Measurements from ENCODE around the gene GNS.
"Not testable (repeated sequence)": the region's sequence is repeated elsewhere in the genome, so short reads cannot be mapped to it uniquely, and the experiment has no call there.

The GNS gene

DNA sequence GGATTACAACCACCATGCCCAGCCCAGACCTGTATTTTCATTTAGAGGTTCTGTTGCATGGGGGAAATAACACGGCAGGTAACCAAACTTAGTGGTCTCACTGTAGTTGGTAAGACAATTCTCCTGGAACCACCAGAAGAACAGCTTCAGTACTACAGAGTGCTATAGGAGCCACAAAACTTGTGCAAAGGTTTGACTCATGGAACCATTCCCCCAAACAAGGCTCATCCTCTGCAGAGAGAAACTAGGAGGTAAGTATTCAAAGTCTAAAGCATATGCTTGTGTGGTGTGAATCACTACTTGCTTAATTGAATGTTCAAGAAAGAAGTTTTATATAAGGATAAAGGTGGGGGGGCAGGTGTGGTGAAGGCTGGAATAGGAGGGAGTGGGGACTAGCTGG, 58.7 kb downstream of the GNS start:
- in situ Hi-C loops (cut with MboI; ENCODE audit: low sequenced_read_pairs), result loop anchor here (10.0 kb wide), 1 partner anchor 146 kb away; no protein-coding TSS in a partner anchor

DNA sequence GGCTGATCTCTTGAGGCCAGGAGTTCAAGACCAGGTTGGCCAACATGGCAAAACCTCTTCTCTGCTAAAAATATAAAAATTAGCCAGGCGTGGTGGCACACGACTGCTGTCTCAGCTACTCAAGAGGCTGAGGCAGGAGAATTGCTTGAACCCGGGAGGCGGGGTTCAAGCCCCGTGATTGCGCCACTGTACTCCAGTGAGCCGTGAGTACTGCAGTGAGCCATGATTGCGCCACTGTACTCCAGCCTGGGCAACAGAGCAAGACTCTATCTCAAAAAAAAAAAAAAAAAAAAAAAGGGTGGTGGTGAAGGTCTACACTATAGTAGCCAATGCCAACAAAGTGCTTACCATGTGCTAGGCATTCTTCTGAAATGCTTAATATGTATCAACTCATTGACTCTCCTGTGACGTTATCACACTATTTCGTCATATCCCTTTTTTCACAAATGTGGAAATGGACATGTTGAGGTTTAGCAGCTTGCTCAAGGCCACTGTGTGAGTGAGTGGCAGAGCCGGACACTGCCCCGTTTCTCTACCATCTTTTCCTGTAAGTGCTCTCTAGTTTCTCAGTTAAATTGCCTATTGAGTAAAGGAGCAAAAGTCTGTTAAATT, 59.6 kb downstream of the GNS start:
- in situ Hi-C loops (cut with MboI; ENCODE audit: low sequenced_read_pairs), result loop anchor here (10.0 kb wide), 1 partner anchor 145 kb away; no protein-coding TSS in a partner anchor

DNA sequence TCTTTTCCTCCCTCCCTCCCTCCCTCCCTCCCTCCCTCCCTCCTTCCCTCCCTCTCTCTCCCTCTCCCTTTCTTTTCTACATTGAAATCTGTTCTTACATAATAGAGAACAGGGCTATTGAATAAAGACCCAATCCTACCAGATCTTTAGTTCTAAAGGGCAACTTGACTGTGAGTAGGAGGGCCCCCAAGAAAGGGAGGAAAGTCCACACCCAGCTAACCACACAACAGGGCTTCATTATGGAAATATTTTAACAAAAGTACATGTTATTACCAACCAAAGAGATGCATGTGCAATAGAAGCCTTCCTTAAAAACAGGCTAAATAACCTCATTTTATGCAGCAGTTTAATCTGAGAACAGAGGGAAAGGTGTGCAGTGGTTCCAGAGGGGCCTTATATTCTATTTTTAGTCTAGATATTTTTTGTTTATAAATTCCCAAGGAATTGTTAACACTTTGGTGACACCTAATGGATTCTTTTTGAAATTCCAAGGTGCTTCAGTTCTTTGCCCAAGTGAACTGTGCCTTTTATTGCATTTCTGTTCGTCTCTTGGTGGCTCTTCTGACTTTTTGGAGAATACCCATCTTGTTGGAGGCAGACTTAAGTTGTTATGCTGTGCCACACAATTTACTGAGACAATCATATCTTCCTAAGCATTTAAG, 63.0 kb downstream of the GNS start:
- in situ Hi-C loops (cut with MboI; ENCODE audit: low sequenced_read_pairs), result no loop called here

DNA sequence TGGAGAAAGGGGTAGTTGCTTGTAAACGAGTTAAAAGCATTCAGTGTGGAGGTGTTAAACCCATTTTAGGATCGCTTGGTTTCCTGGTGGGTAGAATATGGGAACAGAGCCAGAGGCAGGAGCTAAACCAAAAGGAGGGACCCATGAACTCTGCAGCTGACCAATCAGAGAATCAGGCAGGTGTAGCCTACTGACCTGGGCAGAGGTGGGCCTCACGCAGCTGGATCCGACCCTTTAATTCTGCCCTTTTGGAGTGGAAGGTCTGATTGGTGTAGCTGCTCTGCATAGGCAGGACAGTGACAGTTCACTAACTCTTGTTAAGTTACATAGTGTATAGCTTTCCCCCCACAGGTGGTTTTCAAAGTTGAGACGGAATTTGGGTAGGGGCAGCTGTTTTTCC, 63.7 kb downstream of the GNS start:
- in situ Hi-C loops (cut with MboI; ENCODE audit: low sequenced_read_pairs), result no loop called here

DNA sequence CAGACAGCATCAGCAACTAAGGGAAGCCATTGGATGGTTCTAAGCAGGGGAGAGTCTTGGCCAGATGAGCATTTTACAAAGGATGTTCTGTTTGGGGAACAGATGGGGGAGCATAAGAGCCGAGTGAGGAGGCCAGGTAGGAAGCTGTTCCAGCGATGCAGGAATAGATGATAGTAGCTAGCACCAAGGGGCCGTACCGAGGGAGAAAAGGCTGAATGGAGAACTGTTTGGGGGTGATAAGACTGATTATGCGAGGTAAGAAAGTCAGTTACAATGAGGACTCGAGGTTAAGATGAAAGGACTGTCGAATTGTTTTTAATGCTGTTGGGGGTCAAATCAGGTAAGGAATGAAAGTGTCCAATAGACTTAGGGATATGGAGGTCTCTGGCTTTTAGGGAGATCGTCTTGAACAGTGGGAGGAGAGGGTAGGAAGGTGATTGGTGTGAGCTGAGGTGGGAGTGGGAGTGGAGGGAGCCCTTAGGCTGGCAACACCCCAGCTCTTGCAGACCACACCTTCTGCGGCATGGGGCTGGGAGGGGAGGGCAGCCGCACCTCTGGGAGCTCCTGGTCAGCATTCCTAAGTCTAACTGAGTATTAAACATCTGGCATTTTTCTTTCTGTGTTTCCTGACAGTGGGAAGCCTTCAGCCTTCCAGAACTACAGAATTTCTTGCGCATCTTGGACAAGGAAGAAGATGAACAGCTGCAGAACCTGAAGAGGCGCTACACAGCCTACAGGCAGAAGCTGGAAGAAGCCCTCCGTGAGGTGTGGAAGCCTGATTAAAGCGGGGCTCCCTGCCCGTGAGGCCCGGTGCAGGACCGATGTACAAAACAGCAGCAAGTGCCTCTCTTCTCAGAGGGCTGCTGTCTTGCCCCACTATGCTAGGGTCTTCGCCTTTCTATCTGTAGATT, 64.8 kb downstream of the GNS start:
- in situ Hi-C loops (cut with MboI; ENCODE audit: low sequenced_read_pairs), result no loop called here

DNA sequence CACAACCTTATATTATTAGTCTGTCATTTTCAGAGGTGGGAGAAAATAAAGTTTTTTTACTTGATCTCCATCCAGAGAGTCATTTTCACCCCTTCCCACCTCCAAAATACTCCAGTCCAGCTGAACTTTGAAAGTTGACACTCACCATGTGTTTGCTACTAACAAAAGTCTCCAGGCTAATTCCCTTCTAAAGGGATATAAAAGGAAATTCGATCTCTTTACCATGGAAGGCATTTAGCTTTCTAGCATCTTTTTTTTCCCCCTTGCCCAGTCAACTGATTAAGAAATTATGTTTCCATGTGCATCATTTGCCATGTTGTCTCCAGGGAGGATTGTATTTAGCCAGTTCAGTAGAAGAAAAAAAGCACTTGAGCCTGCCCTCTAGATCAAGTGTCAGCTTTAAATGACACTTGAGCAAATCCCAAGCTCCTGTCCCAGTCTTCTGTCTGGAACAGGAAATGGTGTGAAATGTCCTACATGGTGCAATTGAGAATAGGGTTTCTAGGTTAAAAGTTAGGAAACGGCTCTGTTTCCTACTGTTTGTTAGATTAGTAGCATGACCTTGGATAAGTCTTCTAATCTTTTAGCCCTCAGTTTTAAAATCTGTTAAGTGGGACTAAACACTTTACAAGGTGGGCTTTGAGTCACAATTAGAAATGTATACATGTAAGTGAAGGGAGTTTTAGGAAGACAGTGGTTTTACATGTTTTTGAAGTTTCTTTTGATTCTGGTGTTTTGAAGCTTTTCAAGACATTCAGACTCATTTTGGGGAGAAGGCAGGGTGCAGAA, 67.2 kb downstream of the GNS start:
- in situ Hi-C loops (cut with MboI; ENCODE audit: low sequenced_read_pairs), result no loop called here

DNA sequence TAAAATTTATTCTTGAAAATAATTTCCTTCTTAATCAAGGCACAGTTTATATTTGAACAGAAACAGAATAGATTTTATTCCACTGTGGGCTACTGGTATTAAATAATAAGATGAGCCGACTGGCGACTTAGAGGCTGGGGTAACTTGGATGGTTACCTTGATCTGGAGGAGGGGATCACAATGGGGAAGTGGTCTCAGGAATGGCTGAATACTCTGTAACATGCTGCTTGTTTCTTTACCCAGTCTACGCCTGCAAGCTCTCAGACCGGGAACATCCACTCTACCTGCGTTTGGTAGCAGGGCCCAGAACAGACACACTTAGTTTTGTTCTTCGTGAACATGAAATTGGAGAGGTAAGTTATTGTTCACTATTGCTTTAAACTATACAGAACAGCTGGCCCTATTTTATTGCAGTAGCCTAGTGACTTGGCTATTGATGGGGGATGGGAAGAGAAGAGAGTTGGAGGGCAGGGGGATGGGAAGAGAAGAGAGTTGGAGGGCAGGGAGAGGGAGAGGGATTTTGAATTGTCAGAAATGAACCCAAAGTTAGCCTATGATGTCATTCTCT, 67.9 kb downstream of the GNS start:
- in situ Hi-C loops (cut with MboI; ENCODE audit: low sequenced_read_pairs), result no loop called here

DNA sequence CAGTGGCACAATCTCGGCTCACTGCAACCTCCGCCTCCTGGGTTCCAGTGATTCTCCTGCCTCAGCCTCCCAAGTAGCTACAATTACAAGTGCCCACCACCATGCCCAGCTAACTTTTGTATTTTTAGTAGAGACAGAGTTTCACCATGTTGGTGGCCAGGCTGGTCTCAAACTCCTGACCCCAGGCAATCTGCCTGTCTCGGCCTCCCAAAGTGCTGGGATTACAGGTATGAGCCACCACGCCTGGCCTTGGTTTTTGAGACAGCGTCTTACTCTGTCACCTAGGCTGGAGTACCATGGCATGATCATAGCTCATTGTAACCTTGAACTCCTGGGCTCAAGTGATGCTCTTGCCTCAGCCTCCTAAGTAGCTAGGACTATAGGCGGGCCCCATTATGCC, 69.0 kb downstream of the GNS start:
- in situ Hi-C loops (cut with MboI; ENCODE audit: low sequenced_read_pairs), result not testable (repeated sequence)

DNA sequence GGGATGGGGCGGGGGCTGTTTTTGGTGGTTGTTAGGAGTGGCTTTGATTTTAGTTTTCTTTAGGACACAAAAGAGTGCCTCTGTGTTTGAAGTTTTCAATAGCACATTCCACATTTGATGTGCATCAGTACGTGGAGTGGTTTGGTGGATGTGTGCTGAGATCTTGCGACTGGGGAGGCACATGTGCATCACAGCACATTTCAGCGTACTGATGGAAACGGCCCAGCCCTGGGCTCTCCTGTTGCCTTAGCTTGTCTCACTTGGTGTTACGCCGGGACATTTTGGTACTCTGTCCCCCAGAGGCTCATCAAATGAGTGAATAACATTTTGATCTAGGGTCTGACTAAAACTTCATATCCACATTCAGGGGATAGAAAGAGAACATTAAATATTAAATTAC, 70.5 kb downstream of the GNS start:
- in situ Hi-C loops (cut with MboI; ENCODE audit: low sequenced_read_pairs), result no loop called here

DNA sequence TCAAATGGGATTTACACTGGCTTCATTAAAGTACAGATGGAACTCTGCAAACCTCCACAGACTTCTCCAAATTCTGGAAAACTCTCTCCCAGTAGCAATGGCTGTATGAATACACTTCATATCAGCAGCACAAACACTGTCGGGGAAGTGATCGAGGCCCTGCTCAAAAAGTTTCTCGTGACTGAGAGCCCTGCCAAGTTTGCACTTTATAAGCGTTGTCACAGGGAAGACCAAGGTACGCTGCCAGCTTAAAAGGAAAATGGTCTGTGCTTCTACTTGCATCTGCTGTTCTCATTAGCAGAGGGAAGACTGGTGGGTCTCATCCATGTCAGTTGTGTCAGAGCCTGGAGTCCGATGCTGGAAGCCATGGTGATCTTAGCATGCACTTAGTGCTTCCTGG, 71.0 kb downstream of the GNS start:
- in situ Hi-C loops (cut with MboI; ENCODE audit: low sequenced_read_pairs), result no loop called here

DNA sequence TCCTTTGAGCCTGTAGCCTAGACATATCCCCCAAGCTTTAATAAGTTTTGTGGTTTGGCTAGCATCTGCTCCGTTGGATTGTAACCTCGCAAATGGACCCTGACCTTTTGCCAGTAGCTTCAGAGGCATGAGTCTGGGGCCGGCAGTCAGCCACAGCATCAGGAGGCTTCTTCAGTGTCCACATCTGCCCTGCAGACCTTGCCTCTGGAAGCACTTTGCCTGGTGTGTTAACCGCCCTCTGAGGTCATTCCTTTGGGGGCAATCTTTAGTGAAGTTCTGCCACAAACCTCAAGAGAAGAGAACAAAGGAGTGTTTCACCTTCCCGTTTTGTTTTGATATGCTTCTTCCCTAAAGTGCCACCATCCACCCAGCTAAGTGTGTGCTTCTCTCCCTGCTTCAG, 71.4 kb downstream of the GNS start:
- in situ Hi-C loops (cut with MboI; ENCODE audit: low sequenced_read_pairs), result no loop called here

DNA sequence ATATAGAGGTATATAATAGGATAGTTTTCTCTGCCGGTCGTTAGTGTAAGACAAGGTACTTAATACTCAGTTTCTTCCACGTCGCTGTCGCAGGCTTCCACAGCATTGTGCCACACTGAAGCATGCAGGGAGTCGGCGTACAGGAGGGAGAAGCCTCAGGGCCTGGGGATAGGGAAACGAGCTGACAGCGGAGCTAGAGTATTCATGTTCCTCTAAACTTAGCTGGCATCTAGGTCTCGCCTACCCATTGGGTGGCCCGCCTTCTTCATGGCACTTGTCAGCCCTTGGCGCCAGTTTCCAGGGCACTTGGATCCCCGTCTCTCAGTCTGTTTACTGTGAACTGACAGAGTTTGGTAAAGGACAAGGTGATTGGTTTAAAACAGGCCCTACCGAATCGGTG, 73.6 kb downstream of the GNS start:
- in situ Hi-C loops (cut with MboI; ENCODE audit: low sequenced_read_pairs), result no loop called here

DNA sequence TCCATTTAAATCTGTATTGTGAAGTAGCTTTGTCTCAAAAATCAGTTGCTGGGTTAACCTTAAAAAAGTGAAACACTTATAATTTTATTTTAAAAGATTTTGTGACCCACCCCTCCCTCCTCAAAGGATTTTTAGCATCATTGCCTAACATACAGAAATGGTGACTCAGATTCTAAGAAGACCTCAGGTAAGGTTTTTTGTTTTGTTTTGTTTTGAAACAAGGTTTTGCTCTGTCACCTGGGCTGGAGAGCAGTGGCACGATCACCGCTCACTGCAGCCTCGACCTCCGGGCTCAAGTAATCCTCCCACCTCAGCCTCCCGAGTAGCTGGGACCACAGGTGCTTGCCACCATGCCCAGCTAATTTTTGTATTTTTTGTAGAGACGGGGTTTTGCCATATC, 74.2 kb downstream of the GNS start:
- in situ Hi-C loops (cut with MboI; ENCODE audit: low sequenced_read_pairs), result no loop called here

DNA sequence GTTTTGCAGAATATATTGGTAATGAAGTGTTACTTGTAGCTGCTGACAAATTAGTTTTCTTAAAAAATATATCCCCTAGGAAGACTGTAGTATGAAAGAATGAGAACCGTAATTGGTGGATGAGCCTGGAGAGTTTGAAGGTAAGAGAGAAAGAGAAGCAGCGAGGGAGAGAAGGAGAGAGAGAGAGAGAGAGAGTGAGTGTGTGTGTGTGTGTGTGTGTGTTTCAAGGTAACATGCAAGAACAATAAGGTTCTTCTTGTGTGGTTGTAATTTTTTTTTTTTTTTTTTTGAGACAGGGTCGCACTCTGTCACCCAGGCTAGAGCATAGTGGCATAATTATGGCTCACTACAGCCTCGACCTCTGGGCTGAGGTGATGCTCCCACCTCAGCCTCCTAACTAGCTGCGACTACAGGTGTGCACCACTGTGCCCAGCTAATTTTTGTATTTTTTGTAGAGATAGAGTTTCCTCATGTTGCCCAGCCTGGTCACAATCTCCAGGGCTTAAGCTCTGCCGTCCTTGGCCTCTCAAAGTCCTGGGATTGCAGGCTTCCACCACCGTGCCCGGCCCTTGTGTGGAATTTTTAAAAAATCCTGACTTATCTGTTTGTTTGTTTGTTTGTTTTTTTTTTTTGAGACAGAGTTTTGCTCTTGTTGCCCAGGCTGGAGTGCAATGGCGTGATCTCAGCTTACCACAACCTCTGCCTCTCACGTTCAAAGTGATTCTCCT, 75.2 kb downstream of the GNS start:
- in situ Hi-C loops (cut with MboI; ENCODE audit: low sequenced_read_pairs), result no loop called here

DNA sequence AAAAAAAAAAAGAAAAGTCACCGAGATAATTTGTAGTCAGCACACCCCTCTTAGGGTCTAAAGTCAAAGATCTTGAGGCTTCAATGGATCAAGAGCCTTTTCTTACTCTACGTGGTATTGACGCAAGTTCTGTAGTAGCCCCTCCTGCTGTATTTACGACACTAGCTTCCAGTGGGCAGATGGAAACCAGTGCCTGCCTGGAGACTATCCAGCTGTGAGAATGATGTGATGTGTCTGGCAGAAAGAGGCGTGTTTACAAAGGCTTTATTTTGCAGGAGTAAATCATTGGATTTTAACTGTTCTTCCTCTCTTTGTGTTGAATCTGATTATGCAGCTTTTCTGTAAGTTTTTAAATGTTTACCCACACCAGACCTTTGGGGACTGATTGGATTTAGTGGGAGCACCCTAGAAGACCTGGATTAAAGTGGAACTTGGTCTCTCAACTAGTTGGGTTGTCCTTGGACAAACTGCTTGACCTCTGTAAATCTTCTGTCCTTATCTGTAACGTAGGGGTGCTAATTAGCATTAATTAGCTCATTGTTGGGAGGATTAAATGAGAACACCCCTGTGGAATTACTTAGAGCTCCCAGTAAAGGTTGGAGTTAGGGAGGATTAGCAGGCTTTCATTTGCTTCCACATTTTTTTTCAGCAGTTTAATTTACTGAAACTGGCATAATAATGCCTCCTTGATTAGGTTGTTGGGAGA, 76.5 kb downstream of the GNS start:
- in situ Hi-C loops (cut with MboI; ENCODE audit: low sequenced_read_pairs), result no loop called here

DNA sequence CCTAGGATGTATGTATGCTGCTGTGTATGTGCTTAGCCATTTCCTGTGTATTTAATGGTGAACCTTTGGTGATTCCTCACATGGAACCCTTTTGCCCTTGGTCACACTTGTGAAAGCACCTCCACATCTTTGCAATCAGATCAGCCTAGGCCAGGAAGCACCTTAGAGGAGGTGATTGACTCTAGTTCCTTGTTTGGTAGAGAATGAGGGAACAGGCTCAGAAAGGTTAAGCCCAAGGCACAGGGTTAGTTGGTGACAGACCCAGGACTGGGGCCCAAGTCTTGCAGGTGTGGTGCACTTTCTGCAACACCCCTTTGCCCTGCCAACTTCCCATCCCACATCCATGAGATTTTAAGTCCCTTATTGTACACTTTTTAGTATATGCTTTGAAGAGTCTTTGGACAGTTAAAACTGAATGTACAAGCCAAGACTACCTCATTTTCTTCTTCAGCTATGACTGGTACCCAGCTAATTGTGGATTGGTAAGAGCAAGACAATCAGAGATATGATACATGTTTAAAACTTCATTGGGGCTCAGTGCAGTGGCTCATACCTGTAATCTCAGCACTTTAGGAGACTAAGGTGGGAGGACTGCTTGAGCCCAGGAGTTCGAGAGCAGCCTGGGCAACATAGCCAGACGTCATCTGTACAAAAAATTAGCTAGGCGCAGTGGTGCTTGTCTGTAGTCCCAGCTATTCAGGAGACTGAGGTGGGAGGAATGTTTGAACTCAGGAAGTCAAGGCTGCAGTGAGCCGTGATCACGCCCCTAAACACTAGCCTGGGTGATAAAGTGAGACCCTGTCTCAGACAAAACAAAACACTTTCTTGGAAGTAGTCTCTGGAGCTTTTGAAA, 77.8 kb downstream of the GNS start:
- in situ Hi-C loops (cut with MboI; ENCODE audit: low sequenced_read_pairs), result no loop called here

DNA sequence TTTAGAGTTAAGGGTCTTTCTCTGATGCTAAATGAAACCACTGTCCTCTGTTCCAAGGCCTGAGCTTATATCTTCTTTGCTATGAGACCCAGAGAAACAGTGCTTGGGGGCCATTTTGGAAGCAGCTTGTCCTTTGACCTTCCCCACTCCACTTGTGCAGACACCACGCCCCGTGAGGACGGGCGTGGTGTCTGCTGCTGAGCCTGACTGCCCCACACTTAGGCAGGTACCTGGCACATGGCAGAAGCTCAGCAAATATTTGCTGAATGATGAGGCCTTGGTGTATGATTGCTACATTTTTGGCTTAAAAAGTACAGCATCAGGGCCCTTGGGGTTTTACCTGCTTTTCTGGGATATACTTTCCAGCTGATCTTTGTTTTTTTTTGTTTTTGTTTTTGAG, 79.0 kb downstream of the GNS start:
- in situ Hi-C loops (cut with MboI; ENCODE audit: low sequenced_read_pairs), result no loop called here

DNA sequence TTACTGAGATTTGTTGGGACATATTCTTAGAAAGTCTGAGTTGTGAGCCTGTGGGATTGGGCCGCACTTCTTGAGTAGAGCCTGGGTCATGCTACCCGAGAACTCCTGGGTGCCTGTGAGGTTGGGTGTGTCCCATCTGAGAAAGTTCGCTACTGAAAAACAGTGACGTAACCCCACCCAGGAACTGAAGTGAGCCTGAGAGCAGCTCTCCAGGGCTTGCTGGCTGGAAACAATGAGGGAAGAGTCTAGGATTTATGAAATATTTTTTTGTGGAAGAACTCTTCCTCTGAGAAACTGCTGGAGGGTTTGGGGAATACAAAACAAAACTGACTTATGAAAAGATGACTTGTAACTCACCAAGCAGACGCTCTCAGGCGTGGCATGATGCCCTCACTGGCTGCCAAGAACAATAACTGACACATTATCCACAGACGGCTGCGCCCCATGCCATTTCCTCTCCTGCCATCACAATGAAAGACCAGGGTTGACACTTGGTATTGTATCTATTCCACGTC, 79.7 kb downstream of the GNS start:
- in situ Hi-C loops (cut with MboI; ENCODE audit: low sequenced_read_pairs), result no loop called here
